DND-41 (cell line): Measurements from ENCODE around the gene SNAP25.

Experiments
- ATAC-seq: fragments of 200-7000 bp; cut with Tn5 transposase; 3 replicates; pipeline ENCODE4 v1.9.1; 2021; ENCODE audit warnings: low read depth; ENCODE audit not compliant: insufficient read depth
- DNase-seq: peaks from one replicate; pipeline ENCODE4 v3.0.0-alpha.2; 2020
- H2AFZ ChIP-seq: 2 replicates; pipeline ENCODE4 v1.6.0; 2012; ENCODE audit warnings: low read depth, low read length
- H3K27ac ChIP-seq: 2 replicates; pipeline ENCODE4 v1.5.1; 2012; ENCODE audit warnings: low read length, inconsistent platforms
- H3K27me3 ChIP-seq: fragments of 200-600 bp; sonication (generic); 2 replicates; pipeline ENCODE4 v1.6.0; 2012; ENCODE audit warnings: low read length, mild to moderate bottlenecking, inconsistent platforms; ENCODE audit not compliant: insufficient read depth, poor library complexity
- H3K36me3 ChIP-seq: 2 replicates; pipeline ENCODE4 v1.5.1; 2012; ENCODE audit warnings: low read length, inconsistent platforms; ENCODE audit not compliant: insufficient read depth
- H3K4me1 ChIP-seq: 2 replicates; pipeline ENCODE4 v1.5.1; 2012; ENCODE audit warnings: mild to moderate bottlenecking, low read length; ENCODE audit not compliant: insufficient read depth
- H3K4me2 ChIP-seq: 2 replicates; pipeline ENCODE4 v1.6.0; 2012; ENCODE audit warnings: mild to moderate bottlenecking, moderate library complexity, low read length, inconsistent platforms; ENCODE audit not compliant: insufficient read depth
- H3K4me3 ChIP-seq, 2 experiments: fragments of 200-600 bp in 1 of 2; shearing (Covaris generic) in 1 of 2; 2 replicates each; pipeline ENCODE4 v1.5.1; 2012 to 2016; ENCODE audit warnings: inconsistent platforms in 2 of 2, low read length in 2 of 2, mild to moderate bottlenecking in 2 of 2, low read depth in 1 of 2, moderate library complexity in 1 of 2
- H3K79me2 ChIP-seq: 2 replicates; pipeline ENCODE4 v1.6.0; 2012; ENCODE audit warnings: low read length, inconsistent platforms; ENCODE audit not compliant: insufficient read depth
- H3K9ac ChIP-seq: 2 replicates; pipeline ENCODE4 v1.6.0; 2012; ENCODE audit warnings: low read depth, mild to moderate bottlenecking, inconsistent platforms, low read length, moderate library complexity
- H3K9me3 ChIP-seq: 2 replicates; pipeline ENCODE4 v1.5.1; 2012; ENCODE audit warnings: low read length, moderate library complexity, mild to moderate bottlenecking, inconsistent platforms; ENCODE audit not compliant: insufficient read depth, severe bottlenecking
- H4K20me1 ChIP-seq: 2 replicates; pipeline ENCODE4 v1.6.0; 2012; ENCODE audit warnings: low read length; ENCODE audit not compliant: insufficient read depth
- EZH2 ChIP-seq: IDR thresholded peaks from 3 replicates; pipeline ENCODE4 v1.6.1; 2012; ENCODE audit warnings: borderline replicate concordance, low read depth, mild to moderate bottlenecking, moderate library complexity, low read length, inconsistent platforms; ENCODE audit not compliant: severe bottlenecking
- TF ChIP-seq, protein P1 (sequence below): IDR thresholded peaks from 2 replicates; pipeline ENCODE4 v1.5.1; 2012; ENCODE audit warnings: borderline replicate concordance, low read length, moderate library complexity, mild to moderate bottlenecking; ENCODE audit not compliant: poor library complexity, severe bottlenecking; ENCODE audit errors: extremely low read depth

Gene SNAP25

DNA sequence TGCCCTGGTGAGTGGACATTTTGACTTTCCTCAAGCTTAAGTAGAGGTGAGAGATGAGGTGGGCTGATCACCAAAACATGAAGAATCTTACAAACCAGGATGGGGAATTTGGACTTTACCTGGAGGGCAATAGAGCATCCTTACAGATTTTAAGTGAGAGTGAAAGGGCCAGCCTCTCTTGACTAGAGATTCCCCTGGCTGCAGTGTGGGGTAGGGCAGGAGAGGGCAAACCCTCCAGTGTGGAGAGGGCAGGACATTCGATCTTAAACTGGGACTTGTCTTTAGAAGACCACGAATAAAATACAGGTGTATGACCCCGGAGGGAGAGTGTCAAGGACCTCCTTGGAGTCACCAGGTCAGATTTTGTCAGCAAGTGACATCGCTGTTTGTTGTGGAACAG lies 105.1 kb downstream of the SNAP25 start:
- Histone ChIP-seq H3K27me3 (no peaks in the 10 kb centered on the region), H3K9me3 (no peaks in the 10 kb centered on the region), H3K4me1 (no peaks in the 10 kb centered on the region), H3K36me3 (no peaks in the 10 kb centered on the region), H2AFZ (no peak overlapping the region), H3K9ac (no peak overlapping the region), H3K4me2 (no peak overlapping the region), H3K79me2 (no peaks in the 10 kb centered on the region), H3K27ac (no peak overlapping the region), H4K20me1 (no peaks in the 10 kb centered on the region), H3K4me3 (no peak overlapping the region)
- DNase-seq, result no peak
- ATAC-seq, result no peak
- TF ChIP-seq, protein P1, sequence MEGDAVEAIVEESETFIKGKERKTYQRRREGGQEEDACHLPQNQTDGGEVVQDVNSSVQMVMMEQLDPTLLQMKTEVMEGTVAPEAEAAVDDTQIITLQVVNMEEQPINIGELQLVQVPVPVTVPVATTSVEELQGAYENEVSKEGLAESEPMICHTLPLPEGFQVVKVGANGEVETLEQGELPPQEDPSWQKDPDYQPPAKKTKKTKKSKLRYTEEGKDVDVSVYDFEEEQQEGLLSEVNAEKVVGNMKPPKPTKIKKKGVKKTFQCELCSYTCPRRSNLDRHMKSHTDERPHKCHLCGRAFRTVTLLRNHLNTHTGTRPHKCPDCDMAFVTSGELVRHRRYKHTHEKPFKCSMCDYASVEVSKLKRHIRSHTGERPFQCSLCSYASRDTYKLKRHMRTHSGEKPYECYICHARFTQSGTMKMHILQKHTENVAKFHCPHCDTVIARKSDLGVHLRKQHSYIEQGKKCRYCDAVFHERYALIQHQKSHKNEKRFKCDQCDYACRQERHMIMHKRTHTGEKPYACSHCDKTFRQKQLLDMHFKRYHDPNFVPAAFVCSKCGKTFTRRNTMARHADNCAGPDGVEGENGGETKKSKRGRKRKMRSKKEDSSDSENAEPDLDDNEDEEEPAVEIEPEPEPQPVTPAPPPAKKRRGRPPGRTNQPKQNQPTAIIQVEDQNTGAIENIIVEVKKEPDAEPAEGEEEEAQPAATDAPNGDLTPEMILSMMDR, result no peak
- no peak for TF ChIP-seq EZH2

DNA sequence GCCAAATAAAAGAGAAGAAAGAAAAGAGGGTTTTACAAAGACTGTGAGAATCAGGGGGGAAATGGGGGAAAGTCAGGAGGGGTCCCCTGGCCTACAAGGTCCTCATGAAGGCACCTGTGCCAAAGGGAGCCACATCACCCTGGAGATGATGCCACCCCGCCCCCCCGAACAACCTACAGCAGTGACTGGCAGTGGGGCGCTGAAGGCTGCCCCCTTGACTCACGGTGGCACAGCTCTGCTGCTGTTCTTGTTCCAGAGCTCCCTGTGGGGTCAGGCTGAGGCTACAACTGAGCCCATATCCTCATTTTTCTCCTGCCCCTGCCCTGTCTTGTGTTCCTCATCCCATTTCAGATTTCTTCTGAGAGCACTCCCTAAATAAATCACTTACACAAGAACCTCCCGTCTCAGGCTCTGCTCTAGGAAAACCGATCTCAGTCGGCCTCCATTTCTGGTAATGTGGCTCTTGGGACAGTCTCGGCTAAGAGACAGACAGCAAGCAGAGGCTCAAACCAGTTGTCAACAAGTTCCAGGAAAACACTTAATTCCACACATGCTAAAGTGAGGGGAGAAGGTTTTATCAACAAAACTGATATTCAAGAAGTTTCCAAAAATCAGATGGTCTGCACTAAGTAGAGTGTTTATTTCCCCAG lies 105.7 kb downstream of the SNAP25 start:
- DNase-seq, result no peak
- H3K27ac ChIP-seq, result no peak overlapping the region
- H3K79me2 ChIP-seq, result no peaks in the 10 kb centered on the region
- no peak overlapping the region for H2AFZ ChIP-seq
- H3K36me3 ChIP-seq, result no peaks in the 10 kb centered on the region
- no peak overlapping the region for H3K9ac ChIP-seq
- H3K4me1 ChIP-seq, result no peaks in the 10 kb centered on the region
- ATAC-seq, result no peak
- no peaks in the 10 kb centered on the region for H4K20me1 ChIP-seq
- TF ChIP-seq, protein P1, result no peak
- no peak for TF ChIP-seq EZH2
- no peak overlapping the region for H3K4me3 ChIP-seq
- no peaks in the 10 kb centered on the region for H3K9me3 ChIP-seq
- no peaks in the 10 kb centered on the region for H3K27me3 ChIP-seq
- H3K4me2 ChIP-seq, result no peak overlapping the region

GRCh38 chr20:10328897-10329255 lies 110.2 kb downstream of the SNAP25 start:
- Histone ChIP-seq H3K4me2 (no peak overlapping the region), H3K27ac (no peak overlapping the region), H2AFZ (no peak overlapping the region), H3K36me3 (no peaks in the 10 kb centered on the region), H3K27me3 (peaks cover 10% of the 10 kb centered on the region), H3K4me1 (no peaks in the 10 kb centered on the region), H3K4me3 (no peak overlapping the region), H4K20me1 (no peaks in the 10 kb centered on the region), H3K9me3 (no peaks in the 10 kb centered on the region), H3K9ac (no peak overlapping the region), H3K79me2 (no peaks in the 10 kb centered on the region)
- no peak for TF ChIP-seq EZH2
- TF ChIP-seq, protein P1, result no peak
- ATAC-seq, result no peak
- DNase-seq, result no peak
